DMS 273 (cell line): ENCODE data around the gene SH3RF1.
"Not testable (repeated sequence)": the region's sequence is repeated elsewhere in the genome, so short reads cannot be mapped to it uniquely, and the experiment has no call there.

Experiments used
- DNase-seq: peaks from one replicate; lab custom pipeline; 2025; ENCODE audit not compliant: unreplicated experiment; lab: John Stamatoyannopoulos, UW

SH3RF1 gene

DNA sequence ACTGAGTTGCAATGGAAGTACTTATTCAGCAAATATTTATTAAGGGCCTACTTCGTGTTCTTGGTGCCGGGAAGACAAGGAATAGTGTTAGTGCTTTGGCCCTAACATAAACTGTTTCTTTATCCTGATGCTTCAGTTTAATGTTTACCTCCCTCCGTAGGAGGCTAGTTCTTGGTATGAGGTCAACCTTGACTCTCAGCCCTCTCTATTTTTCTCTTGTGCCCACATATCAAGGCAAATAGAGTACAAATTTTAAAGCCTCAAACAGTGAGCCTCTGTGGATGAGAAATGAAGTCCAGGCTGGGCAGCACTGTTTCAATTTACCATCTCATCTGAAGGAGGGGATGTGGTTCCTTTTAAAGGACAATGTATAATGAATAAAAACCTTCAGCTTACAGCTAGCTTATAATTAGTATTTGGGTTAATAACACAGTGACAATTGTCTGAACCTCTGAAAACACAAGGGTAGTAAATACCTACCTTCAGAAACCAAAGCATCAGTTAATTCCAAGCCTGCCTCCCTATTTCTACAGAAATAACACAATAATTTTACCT, 68.5 kb downstream of the SH3RF1 start:
- DNase-seq = no peak

DNA sequence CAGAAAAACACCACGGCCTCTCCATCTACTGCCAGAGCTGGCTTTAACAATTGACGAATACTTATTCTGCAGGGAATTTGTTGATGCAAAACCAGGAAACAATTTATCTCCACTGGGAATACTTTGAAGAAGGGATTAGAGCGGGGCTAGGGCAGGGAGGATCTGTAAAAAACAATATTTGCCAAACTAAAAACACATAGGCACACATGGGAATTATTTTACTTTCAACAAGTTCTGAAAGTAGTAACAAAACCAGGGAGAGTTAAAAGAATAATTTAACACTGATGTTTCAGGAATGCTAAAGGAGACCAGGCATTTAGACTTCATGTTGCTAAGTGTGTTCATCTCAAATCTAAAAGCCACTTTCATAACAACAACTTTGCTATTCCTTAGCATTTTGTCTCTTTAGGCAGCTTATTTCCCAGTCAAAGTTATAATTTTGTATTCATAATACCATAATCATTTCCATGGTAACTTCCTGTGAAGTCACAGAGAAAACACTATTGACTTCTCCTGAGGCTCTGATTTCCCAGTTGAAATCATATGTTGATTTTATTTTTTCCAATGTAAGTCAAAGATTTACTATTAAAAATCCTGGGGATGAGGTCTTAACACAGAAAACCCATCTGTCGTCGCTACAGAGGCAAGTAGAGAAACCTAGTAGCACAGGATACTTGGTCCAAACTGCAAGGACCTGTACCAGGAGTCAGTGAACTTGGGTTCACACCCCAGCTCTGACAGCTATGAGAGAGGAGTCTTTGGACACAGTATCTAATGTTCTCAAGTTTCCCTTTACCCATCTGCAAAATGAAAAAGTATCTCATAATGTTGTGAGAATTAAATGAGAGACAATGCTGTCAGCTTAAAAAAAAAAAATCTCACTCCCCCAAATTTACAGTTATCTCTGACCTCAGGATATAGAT, 69.3 kb downstream of the SH3RF1 start:
- peak; percentile 7 for DNase-seq

DNA sequence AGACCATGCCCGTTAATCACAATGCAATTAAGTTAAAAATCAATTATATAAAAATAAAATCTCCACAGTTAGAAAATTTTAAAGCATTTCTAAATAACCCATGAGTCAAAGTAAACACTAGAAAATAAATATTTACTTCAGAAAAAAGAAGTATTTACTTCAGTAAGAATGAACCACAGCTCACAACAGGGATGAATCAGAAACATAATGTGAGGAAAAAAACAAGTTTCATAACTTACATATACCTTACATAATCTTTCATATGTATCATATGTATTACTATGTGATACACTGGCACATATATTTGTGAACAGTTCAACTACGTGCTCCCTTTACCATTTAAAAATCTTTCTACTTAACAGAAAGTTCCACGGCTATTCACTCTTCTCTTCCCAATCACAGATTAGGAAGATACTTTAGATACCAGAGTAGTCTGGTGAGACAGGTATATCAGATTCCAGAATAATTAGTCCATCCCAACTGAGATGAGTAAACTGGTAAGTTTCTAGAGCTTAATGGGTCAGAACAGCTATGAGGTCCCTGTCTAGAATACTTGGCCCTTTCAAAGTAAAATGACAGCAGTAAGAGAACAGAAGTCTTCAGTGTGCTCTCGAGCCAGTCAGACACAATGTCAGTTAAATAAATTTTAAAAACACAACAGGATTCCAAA, 70.3 kb downstream of the SH3RF1 start:
- no peak for DNase-seq

DNA sequence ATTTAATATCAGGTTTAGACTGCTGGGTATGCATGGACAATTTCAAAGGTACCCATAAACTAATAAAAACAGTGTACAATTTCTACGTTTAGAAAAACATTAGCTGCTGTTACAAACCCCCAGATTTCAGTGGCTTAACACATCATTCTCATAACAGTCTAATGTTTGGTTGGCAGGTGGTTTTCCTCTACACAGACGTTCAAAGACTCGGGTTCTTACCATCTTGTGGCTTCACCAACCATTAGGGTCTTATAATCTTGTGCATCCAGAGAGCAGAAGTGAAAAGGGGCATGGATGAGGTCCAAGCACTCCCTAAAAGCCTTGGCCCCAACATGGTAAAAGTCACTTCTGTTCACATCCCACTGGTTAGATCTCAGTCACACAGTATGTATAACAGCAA, 71.6 kb downstream of the SH3RF1 start:
- DNase-seq = no peak

DNA sequence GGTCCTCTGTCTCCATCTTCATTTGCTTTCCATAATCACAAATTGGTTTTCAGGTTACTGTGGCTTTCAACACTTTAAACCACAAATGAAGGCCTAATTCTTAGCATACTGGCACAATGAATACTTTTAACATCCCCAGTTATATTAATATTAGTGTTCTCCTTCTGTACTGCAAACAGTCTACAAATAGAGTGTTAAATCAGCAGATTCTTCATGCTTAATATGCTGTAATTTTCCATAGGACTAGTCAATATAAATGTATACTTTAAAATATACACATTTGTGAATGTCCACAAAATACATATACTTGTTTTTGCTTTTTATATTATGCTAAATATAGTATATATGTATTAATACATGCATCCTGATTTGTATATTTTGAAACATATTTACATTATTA, 72.6 kb downstream of the SH3RF1 start:
- no peak for DNase-seq

DNA sequence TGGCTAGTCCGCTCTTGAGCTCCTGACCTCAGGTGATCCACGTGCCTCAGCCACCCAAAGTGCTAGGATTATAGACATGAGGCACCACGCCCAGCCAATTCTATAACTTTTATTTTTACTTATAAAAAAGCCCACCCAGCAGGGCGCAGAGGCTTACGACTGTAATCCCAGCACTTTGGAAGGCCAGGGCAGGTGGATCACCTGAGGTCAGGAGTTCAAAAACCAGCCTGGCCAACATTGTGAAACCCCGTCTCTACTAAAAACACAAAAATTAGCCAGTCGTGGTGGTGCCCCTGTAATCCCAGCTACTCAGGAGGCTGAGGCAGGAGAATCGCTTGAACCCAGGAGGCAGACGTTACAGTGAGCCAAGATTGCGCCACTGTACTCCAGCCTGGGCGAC, 73.5 kb downstream of the SH3RF1 start:
- DNase-seq = not testable (repeated sequence)

DNA sequence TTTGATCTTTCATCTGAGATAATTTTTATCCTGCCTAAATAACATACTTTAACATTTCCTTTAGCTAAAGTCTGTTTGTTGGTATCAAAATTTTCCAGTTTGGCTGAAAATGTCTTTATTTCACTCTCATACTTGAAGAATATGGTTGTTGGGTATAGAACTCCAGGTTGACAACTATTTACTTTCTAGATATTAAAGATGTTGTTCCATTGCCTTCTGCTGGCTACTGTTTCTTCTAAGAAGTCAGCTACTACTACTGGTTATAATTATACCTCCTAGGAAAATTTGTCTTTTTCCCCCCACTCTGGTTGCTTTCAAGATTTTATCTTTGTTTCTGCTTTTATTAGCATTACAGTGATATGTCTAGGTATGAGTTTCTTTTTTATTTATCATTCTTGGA, 75.7 kb downstream of the SH3RF1 start:
- DNase-seq = no peak

DNA sequence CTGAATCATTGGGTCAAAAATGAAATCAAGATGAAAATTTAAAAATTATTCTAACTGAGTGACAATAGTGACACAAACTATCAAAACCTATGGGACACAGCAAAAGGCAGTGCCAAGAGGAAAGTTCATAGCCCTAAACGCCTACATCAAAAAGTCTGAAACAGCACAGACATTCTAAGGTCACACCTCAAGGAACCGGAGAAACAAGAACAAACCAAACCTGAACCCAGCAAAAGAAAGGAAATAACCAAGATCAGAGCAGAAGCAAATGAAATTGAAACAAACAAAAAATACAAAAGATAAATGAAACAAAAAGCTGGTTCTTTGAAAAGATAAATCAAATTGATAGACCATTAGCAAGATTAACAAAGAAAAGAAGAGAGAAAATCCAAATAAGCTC, 80.8 kb downstream of the SH3RF1 start:
- not testable (repeated sequence) for DNase-seq

DNA sequence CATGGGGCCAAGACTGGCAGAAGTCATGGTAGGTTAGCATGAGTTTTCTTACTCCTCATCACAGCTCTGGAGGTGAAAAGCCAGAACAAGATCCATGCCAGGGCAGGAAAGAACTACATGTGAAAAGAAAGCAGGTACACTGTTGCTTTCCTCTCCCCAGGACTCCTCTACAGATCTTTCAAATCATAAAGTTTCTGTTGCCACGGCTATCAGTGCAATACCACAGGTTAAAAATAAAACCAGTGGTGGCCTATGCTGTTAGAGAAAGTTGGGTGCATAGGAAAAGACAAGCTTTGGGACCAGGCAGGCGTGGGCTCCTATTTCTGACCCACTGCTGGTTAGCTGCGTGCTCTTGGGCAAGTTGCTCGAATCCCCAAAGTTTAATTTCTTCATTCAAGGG, 81.4 kb downstream of the SH3RF1 start:
- DNase-seq = no peak

DNA sequence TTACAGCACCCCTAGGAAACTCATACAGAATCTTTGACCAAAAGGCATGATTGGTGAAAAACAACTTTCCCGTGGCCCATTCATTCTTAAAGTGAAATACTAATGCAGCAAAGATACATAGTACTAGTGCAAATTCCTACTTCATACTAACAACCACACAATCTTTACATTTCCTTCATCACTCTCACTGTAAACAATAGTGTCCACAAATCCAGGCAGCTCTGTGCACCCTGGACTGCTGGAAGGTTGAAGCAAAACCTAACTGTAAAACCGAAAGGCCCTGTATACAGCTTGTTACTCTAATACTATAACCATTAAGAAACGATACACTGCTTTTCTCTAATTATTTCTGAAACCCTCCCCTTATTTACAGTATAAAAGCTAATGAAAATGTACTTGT, 82.6 kb downstream of the SH3RF1 start:
- DNase-seq = no peak

DNA sequence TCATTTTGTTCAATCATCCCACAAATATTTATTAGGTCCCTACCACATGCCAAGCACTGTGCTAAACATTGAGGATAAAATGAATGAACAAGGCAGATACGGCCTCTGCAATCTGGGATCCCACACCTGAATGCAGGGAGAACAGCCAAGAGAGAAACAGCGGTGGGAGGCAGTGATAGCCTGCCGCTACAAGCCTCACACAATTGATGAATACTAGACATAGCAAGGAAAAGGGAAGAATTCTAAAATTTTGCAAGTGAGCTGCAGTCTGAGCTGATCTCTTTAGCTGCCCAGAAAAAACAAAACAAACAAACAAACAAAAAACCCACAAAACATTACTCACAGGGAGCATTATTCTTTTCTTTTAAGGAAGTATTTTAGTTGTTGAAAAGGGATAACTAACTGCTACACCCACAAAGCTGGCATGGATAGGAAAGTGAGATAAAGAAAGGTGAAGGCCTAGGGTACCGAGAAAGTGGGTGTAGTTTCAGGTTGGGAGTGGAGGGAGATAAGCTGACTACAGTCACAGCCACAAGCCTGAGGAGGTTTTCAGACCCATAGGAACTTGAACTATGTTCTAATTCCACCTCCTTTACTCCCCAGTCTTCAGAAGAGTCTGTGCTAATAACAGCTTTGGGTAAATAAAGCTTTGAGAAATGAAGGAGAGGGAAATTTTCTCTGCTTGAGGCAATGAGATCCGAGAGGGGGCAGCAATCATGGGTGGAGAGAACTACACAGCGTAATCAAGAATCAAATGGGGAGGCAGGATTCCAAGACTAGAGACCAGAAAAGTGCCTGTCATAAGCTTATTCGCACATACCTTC, 85.4 kb downstream of the SH3RF1 start:
- no peak for DNase-seq

DNA sequence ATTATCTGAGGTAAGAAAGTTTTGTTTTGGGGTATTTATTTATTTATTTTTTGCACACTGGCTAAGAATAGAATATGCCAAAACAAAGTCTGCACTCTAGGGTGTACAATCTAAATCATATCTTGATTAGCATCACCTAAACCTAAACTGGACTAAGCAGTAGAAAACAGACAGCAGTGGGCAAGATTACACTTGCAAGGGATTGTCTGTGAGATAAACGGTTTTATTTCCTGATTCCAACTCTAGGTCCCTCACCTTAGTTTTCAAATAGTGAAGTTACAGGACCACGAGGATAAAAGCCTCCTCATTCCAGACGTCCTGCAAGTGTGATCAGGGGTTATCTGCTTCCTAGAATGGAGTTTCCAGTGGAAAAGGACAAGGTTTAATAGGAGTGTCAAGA, 86.1 kb downstream of the SH3RF1 start:
- DNase-seq = no peak

DNA sequence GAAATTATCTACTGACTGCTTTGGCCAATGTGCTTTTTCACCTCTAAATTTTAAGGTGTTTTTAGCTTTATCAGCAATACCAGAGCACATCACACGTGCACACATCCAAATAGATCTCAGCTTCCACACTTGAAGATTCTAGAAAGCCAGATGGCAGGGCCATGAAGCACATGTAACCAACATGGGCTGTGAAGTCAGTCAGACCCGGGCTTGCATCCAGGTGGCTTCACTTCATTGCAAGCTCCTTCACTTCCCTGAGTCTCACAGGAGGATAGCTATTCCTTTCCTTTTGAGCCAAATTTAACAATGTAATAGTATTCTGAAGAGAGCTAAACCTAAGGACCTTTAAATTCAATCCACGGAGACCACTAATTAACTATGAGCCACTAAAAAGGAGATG, 86.5 kb downstream of the SH3RF1 start:
- DNase-seq = peak; percentile 28

DNA sequence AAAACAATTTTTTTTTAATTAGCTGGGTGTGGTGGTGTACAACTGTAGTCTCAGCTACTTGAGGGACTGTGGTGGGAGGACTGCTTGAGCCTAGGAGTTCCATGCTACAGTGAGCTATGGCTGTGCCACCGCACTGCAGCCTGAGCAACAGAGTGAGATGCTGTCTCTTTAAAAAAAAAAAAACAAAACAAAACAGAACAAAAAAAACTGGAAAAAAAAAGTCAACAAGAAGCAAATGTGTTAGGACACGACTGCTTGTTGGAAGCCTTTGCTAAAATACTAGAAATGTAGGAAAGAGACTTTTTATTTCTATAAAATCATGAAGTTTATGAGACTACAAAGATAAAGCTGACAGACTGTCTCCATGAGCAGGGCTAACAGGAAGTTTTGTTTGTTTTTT, 87.2 kb downstream of the SH3RF1 start:
- DNase-seq = no peak

DNA sequence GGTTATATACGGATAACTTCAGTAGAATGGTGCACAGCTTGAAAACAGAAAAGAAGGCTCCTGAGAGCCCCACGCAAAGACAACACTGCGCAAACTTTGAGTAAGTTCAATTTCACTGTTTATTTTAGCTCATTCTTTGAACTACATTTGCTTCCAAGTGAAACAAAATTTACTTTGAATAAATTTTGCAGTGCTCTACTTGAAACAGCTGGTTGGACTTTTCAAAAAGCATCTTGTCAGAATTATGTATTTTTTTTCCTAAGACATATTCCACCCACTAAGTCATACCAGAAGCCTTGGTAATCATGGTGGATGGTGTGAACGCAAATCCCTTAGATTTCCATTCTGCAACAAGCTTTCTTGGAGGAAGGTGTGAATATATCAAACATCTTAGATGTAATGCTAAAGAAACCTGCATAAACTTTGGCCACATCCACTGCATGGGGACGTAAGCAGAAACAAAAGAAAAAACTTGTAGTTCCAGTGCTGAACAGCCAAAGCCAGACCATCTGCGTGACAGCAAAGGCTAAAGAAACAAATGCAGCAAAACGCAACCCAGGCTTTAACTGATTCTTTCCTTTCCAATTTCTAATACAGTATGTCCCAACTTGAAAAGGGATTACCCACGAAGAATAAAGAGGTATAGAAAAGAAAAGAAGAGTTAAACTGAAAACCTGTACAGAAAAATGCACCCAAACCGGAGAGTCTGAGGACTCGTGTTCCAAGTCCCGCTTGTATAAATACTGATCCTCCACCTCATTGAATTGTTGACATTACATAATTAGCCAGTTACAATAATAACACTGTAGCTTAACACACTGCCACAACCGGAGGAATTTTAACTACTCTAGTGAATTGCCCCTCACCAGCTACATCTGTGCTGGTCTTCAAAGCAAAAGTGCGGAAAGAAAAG, 90.9 kb downstream of the SH3RF1 start:
- DNase-seq = no peak

DNA sequence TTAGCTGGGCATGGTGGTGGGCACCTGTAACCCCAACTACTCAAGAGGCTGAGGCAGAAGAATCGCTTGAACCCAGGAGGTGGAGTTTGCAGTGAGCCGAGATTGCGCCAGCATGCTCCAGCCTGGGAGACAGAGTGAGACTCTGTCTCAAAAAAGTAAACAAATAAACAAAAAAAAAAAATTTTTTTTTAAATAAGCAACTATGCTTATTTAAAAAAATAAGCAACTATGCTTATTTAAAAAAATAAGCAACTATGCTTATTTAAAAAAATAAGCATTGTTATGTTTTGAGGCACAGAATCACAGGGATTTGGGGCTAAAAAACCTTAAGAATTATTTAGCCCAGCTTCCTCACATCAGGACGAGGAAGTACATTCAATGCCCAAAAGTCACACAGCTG, 92.7 kb downstream of the SH3RF1 start:
- DNase-seq = not testable (repeated sequence)

DNA sequence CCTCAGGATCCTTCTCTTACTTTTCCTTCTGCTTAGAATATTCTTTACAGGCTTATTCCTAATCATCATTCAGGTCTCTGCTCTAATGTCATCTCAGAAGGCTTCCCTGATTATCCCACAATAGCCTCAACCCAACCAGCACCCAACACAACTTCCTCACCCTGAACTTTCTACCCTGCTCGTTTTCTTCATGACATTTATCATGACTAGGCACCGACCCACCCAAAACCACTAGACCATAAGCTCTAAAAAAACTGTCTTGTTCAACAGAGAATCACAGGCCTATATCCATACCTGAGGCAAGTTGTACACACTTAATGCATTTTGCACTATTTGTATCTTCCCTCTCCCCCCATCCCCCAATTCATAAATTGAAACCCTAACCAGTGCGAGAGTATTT, 95.3 kb downstream of the SH3RF1 start:
- no peak for DNase-seq

DNA sequence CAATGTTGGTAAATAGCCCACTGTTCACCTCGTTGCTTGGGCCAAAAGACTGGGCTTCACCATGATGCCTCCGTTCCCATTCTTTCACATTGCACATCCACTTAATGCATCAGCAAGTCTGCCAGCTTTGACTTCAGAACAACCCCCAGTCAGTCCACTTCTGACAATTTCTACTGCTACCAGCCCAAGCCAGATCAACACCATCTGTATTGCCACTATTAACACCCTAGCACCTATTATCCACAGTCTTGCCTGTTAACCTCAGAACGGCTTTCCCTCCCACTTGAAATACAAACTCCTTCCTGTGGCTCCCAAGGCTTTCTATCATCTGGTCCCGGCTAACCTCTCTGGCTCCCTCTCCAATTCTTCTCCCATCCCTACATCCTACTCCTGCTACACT, 95.7 kb downstream of the SH3RF1 start:
- no peak for DNase-seq

DNA sequence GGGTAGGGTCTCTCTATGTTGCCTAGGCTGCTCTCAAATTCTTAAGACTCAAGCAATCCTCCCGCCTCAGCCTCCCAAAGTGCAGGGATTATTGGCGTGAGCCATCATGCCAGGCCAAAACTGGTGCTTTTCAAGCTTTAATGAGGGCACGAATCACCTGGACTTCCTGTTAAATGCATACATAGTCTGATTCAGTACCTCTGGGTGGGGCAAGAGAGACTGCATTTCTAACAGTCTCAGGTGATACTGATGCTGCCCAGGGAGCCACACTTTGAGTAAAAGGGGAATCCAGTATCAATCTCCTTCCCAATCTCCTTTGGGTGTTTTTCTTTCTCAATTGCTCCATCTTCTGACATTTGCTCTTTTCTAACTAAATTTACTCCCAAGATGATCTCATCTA, 96.5 kb downstream of the SH3RF1 start:
- DNase-seq = no peak
